IPS-NIHi7 (cell line): ENCODE measurements around the gene LGI1.

Source experiments
- DNase-seq: peaks from one replicate; pipeline ENCODE4 v3.0.0; 2012; ENCODE audit warnings: mixed read lengths; ENCODE audit errors: extremely low spot score

Gene LGI1

DNA sequence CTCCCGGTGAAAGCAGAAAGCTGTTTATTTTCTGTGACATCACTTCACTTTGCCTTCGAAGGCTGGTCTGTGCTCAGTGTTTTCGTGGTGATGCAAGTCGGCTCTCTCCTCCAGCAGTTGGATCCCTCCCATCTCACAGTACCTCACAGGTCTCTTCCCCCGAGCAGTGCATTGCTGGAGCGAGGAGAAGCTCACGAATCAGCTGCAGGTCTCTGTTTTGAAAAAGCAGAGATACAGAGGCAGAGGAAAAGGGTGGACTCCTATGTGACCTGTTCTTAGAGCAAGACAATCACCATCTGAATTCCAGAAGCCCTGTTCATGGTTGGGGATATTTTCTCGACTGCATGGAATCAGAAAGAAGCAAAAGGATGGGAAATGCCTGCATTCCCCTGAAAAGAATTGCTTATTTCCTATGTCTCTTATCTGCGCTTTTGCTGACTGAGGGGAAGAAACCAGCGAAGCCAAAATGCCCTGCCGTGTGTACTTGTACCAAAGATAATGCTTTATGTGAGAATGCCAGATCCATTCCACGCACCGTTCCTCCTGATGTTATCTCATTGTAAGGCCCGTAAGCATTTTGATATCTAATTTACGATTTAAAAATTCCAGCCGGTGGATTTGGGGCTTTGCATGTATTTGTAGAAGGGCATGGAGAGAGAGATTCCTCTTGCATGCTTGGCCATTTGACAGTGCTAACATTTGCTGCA is at the start of gene LGI1:
Gene LGI1 (plus strand): TSS at position 136 of the 707 bp plus-strand sequence. CDS start 209 bp downstream, at position 345.
- no peak for DNase-seq

DNA sequence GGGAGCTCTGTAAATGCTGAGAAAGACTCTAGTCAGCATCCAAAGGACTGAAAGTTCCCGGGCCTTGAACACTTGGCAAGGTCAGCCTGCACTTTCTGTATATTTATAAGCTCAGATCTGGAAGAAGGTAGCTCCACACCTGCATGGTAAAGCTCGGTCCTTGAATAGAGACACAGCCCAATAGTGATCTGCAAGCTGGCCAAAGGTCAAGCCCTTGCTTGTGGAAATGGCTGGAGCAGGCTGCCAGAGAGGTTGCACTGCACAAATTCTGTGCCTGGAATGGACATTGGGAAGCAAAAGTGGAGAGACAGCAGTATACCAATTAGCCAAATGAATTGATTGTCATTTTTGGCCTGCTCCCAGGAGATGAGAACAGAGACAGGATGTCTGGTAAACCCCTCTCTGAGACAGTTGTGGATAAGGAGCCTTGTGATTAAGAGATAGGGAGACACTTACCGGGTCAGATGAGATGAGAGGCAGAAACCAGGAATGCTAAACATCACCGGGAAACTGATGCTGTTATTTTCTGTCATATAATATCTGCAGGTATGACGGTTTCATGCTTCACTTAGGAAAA is 47.3 kb upstream of the LGI1 start:
- DNase-seq: no peak

DNA sequence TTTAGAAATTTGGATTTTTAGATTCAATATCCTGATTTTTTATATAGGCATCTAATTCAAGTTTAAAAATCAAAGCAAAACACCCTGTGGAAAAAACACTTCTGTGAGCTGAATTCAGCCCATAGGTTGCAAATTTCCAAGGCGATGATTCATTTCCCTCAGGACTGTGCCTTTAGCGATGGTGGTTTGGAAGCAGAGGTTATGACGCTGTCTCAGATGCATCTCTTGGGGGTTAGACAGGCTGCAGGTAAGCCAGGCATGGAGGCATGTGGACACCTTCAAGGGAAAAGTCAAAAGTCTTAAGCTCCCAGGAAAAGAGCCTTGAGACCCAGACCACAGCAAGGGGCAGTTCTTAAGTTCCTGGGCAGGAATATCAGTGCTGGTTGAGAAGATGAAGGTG is 45.8 kb upstream of the LGI1 start:
- no peak for DNase-seq

DNA sequence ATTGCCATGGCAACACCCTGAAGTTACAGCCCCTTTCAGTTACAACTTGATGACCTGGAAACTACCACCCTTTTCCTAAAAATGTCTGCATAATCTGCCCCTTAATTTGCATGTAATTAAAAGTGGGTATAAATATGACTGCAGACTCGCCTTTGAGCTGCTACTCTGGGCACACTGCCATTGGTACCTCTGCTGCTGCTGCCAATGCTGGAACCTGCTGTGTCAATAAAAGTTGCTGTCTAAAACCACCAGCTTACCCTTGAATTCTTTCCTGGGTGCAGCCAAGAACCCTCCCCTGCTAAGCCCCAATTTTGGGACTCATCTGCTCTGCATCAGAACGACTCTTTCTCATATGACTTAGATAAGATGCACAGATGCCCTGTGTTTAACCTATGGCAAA is 45.1 kb upstream of the LGI1 start:
- no peak for DNase-seq

DNA sequence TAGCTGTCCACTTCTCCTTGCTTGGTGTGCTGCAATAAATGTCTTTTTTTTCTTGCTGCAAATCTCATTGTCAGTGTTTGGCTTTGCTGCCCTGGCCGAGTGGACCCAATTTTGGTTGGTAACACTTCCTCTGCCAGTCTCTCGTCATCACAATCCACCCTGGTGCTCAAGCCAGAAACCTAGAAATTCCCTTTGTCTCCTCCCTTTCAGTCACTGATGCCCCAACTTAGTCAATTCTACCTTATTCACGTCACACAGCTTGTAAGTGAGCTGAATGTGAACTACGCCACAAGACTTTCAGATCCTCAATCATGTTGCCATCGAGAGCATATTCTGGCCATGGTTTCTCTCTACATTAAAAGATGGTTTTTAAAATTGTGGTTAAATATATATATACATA is 42.4 kb upstream of the LGI1 start:
- no peak for DNase-seq

DNA sequence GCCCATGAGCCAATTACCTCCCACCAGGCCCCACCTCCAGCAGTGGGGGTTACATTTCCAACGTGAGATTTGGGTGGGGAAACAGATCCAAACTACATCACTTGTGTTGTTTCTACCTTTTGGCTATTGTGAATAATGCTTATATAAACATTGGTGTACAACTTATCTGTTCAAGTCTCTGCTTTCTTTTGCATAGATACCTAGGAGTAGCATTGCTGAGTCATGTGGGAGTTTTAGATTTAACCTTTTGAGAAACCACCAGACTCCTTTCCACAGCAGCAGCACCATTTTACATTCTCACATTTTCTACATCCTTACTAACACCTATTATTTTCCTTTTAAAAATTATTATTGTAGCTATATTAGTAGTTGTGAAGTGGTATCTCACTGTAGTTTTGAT is 41.0 kb upstream of the LGI1 start:
- no peak for DNase-seq

DNA sequence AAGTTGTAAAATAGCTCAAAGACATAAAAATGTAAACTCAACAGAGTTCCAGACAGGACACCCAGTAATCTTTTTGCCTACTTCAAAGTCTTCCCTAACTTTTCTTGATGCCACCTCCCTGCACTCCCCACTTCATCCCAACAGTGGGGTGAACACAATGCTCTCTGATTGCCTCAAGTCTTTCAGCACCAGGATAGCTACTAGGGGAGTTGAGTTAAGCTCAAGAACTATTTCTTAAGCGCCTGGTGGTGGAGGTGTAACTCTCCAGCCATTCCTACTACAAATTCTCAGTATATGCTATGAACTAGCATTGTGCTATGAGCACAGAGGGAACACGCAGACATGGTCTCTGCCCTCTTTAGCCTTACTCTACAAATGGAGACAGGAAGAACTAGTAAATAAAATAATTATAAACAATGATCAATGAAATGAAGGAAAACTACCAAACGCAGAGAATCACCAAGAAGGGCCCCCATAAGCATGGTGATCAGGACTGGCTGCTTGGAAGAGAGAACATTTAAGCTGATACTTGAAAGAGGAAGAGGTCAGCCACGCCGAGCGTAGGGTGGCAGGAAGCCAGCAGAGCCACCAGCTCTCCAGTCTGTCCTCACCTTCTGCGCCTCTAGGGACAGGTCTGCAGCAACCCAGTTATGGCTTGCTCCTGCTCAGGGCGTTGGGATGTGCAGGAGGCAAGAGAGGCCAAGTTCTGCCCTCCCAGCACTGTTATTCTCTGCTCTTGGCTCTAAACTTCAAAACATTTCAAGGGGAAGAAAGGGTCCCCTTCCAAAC is 38.6 kb upstream of the LGI1 start:
- peak; percentile 40 for DNase-seq

DNA sequence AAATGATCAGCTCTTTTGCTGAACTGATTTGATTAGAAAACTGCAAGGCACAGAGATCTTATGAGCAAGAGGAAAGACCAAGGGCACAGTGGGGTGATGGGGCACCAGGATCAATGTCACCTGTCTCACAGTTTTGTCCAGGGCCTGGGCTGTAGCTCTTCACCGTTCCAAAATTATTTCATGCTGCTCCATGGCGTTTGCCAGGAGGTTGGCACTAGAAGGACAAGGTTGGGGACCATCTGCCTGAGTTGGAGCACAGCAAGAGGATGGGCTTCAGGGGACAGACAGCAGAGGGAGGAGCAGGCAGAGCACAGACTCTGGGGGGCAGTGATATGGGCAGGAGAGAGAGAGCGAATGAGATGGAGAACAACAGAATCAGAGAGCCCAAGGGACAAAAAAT is 37.8 kb upstream of the LGI1 start:
- DNase-seq: no peak

DNA sequence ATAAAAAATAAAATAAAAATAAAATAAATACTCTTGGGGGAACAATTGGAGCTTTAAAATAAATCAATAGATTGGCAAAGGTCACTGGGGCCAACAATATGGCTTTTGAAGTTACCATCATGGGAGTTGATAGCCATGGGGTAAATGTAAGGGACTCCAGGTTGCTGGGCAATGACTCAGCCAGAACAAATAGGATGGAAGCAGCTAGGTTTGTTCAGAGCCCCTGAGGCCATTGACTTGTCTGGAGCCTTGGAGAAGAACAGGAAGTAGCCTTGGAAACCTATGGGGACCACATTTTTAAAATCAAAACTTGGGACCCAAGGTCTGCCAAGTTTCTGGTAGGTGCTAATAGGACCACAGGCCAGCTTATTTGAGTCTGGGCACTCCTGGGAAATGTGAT is 35.2 kb upstream of the LGI1 start:
- DNase-seq: no peak

DNA sequence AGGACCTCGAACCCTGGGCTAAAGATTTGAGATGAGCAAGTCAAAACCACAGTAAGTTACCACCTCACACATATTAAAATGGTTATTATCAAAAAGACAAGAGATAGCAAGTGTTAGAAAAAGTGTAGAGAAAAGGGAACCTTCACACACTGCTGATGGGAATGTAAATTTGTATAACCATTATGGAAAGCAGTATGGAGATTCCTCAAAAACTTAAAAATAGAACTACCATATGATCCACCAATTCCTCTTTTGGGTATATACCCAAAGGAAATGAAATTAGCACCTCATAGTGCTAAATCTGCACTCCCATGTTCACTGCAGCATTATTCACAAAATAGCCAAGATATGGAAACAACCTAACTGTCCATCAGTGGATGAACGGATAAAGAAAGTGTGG is 34.6 kb upstream of the LGI1 start:
- DNase-seq: no peak

DNA sequence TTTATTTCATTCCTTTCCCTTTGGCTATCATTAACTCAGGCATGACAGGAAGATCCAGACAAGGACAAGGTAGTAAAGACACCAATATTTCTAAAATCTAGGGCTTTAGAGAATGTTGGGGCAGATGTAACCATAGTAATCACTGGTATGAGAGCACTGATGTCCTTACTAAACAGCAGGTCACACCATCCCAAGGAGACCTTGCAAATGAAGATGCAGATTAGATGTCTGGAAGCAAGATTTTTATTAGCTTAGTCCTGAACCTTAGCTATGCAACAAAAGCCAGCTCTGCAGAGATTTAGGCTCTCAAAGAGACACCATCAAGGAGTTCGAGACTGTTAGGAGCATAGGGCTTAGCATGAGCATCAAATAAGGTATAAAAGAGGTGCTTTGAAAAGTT is 31.7 kb upstream of the LGI1 start:
- DNase-seq: no peak

DNA sequence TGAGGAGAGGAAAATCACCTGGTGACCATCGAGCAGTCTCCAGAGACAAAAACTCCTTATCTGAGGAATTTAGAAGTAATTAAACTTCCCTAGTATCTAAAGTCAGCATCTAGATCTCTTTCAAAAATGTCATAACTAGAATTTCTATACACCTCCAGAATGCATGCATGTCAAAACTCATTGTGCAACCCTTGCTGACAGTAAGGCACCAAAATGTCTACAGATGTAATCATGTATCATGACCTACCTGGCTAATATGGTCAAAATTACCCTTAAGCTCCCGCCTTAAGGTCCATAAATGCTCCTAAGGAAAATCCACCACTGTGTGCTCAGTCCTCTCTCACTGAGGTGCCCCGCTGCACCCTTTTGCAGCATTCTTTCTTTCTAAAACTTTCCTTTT is 16.4 kb upstream of the LGI1 start:
- DNase-seq: no peak

DNA sequence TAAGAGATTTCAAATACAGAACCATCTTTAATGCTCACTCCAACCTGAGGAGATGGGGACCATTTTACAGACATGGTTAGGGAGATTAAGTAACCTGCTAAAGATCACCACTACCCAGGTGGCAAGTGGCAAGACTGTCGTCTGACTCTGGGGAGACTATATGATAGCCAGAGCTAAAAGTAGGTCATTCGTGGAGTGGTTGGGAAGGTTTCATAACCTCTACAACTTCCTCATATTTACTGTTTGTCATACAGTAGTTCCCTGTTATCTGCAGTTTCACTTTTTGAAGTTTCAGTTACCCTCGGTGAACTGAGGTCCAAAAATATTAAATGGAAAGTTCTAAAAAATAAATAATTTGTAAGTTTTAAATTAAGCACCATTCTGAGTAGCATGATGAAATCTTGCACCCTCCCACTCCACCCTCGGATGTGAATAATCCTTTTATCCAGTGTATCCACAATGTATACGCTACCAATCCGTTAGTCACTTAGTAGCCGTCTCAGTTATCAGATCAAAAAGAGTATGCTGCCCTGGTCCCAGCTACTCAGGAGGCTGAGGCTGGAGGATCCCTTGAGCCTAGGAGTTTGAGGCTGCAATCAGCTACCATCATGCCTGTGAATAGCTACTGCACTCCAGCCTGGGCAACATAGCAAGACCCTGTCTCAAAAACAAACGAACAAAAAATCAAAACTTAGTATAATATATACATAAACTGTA is 14.9 kb upstream of the LGI1 start:
- no peak for DNase-seq

DNA sequence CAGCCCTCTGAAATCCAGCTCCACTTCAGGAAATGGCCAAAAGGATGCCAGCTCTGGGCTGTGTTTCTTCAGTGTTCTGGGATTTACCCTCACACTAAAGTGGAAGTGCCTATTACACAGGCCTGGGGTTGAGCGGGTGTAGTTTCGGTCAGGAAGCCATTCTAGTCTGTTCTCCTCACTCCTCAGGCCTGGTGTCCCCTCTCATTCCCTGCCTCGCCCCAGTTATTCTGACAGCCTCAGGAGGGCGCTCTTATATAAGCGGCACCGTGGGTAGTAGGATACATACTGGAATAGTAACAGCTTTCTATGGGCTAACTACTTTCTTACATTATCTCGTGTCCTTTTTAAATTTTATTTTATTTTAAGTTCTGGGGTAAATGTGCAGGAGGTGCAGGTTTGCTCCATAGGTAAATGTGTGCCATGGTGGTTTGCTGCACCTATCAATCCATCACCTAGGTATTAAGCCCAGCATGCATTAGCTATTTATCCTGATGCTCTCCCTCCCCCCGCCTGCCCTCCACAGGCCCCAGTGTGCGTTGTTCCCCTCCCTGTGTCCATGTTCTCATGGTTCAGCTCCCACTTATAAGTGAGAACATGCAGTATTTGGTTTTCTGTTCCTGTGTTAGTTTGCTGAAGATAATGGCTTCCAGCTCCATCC is 12.2 kb upstream of the LGI1 start:
- peak; percentile 87 for DNase-seq

DNA sequence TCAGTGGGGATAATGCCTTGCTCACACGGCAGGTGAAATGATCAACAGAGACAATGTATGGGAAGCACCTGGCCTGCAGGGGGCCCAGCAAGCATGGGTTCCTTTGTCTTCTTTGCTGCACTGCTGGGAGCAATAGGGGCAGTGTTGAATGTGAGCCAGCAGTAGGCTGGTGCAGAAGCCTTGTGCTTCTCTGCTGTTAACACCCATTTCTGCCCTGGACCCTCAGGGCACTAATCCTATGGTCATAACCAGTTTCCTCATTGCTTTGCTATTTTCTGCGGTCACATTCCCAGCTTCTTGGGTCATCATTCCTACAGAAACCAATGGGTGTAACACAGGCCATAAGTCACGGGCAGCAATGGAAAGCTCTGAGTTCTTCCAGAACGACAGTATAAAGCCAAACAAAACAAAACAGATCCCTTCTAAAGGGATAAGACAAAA is 10.9 kb upstream of the LGI1 start:
- peak; percentile 80 for DNase-seq

DNA sequence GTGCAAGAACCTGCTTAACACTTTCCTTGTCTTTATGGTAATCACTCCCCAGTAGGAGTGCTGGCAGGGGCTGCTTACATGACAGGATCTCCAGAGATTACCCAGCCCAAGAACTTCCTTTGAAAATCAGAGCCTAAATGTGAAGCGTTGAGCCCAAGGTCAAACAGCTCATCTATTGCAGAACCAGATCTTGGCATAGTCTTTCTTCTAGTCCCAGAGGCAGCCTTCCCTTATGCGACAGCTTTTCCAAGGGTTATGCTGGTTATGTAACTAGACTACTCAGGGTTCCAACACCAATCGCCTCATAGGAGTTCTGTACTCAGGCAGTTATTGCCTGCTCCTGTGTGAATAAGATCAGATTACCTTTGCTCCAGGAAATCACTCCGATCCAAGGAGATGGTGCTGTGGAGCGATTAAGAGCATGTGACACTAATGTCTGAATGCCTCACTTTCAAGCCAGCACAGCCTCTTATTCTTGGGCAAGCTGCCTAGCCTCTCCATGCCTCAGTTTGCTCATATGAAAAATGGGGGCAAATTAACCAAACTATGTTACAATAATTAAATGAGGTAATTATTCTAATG is 8.4 kb upstream of the LGI1 start:
- peak; percentile 68 for DNase-seq

DNA sequence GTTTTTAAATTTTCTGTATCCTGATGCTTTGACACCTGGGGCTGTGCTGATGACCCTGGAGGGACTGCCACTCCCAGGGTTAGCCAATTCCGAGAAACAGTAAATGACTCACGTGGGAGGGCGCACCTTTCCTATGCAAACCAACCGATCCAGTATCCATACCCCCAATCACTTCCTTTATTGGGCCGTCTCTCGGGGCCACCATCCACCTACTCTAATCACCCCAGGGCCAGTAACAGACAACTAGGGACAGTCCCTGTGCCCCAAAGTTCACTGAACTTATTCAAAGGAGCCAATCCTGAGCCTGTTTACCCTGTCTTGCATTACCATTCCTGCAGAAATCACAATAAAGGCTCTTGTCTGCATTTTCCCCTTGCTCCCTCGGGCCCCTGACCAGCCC is 6.6 kb upstream of the LGI1 start:
- DNase-seq: no peak

DNA sequence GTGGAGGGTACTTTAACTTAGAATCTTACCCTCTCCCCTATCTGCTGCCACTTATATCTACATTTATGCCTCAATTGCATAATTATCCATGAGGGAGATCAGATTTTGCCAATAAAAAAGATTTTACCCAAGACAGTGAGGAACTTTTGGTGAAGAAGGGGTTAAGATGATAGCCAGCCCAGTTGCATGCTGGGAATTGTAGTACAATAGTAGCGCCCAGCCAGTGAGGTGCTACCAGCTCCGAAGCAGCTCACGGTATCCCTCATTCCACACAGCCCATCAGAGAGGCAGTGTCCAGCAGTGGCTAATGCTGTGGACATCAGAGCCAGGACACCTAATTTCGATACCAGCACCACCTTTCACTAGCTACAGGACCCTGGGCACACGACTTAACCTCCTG is 5.9 kb upstream of the LGI1 start:
- DNase-seq: peak; percentile 67

DNA sequence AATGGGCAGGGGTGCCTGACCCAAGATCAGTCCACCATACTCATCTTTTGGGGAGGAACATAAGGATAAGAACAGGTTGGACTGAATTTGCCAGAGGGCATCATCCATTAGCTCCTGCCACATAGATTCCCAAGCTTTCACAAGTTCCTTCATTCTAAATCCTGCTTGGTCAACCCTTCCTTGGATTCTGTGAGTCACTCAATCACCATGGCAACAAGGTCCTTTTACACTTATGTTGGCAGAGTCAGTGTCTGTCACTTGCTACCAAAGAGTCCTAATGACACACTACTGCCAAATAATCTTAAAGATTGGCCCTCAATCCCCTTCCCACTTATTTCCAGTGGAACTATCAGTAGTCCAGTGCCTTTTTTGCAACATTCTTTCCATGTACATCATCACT is 5.0 kb upstream of the LGI1 start:
- DNase-seq: no peak

DNA sequence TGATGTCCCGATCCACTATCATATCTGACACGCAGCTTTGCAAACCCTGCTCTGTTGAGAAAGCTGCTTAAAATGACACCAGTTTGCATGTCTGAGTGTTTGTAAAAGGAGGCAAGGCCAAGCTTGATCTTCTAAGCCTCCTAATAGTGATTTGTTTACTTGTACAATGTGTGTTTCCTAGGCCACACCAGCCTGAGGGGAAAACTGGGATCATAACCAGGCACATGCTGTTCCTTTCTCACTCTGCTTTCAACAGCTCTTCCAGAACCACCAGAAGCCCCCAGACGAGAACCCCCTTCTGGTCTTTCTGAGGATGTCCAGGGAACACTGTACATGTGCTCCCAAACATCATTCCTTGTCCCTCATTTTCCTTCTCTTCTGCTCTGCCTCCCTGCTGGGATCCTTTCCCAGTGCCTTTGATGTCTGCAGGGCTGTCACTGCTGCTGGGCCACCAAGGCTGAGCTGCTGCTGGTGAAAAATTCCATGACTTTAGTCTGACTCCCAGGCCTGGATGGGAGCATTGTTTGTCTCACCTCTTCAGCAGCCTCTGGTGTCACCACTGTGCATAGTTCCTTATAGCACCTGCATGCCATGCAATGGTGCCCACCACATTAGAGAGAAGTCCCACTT is 4.0 kb upstream of the LGI1 start:
- no peak for DNase-seq

DNA sequence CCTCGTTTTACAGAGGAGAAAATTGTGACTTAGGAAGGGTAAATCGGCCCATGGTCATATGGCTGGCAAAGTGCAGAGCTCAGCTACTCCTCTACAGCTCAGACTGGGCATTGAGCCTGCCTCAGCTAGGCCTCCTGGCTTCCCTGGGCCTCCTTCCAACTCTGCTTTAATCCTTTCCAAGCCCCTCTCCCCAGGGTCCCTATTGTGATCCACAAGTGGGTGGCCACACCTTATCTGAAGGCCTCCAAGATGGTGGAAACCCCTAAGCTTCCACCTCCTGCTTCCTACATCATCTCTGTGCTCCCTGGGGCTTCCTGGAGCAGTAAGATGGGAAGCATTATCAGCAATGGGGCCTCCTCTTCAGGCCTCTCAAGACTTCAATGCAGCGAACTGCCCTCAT is 3.0 kb upstream of the LGI1 start:
- DNase-seq: no peak
